ENCODE results near the gene MFSD11.
A peak's percentile ranks its signal among the peaks of the same experiment; 100 is the strongest.
"Not testable (repeated sequence)": the region's sequence is repeated elsewhere in the genome, so short reads cannot be mapped to it uniquely, and the experiment has no call there.

The MFSD11 gene

DNA sequence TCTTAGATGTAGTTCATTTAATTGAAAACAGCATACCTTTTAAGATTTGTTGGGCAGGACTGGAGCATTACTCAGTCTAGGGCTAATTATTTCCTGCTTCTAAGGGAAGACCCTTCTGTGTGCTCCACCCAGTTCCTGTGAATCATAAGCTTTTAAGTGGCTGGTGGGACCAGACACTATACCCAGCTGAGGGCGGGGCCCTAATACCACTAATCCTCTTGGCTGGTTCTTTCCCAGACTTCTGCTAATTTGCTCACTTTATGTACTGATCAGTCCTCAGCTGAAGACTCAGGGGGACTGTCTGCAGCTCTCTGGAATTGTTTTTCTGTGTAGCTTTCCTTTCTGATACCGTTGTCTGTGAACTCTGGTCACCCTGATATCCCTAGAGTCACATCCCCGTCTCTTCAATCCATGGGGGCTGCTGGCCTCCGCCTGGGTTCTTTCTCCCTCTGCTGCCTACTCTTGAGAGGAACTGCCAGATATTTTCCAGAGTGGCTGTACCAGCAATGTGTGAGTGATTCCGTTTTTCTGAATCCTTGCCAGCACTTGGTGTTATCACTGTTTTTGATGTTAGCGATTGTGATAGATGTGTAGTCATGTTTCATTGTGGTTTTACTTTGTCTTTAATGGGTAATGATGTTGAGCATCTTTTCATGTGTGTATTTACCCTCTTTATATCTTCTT is 35.1 kb downstream of the MFSD11 start:
- DNase-seq (ENCODE audit: low spot score), result no peak
- Histone ChIP-seq H3K27ac (peak overlapping the region in 1 of 2 donors; percentile 28), H3K4me3 (no peak overlapping the region)
- TF ChIP-seq, protein P1, sequence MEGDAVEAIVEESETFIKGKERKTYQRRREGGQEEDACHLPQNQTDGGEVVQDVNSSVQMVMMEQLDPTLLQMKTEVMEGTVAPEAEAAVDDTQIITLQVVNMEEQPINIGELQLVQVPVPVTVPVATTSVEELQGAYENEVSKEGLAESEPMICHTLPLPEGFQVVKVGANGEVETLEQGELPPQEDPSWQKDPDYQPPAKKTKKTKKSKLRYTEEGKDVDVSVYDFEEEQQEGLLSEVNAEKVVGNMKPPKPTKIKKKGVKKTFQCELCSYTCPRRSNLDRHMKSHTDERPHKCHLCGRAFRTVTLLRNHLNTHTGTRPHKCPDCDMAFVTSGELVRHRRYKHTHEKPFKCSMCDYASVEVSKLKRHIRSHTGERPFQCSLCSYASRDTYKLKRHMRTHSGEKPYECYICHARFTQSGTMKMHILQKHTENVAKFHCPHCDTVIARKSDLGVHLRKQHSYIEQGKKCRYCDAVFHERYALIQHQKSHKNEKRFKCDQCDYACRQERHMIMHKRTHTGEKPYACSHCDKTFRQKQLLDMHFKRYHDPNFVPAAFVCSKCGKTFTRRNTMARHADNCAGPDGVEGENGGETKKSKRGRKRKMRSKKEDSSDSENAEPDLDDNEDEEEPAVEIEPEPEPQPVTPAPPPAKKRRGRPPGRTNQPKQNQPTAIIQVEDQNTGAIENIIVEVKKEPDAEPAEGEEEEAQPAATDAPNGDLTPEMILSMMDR (IDR thresholded peaks at IDR 0.05), result no peak

DNA sequence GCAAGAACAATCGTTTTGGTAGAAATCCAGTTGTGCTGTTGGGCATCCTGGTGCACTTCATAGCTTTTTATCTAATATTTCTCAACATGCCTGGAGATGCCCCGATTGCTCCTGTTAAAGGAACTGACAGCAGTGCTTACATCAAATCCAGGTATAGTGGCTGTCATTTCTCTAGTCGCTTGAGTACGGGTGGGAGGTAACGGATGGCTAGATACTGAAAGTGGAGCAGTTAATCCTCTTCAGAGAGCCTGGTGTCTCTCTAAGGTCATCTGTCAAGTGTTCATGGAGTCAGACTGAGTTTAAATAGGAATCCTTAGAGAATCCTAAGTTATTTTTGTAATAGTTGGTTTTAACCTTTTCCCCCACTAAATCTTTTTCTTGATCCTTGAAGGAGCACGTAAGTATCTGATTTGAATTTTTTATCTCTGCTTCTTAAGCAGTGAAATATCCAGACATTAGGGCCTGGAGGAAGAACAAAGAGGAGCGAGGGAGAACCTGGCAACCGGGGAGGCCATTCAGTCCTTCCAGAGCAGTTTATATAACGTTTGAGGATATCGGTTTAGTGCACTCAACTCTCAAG is 37.2 kb downstream of the MFSD11 start:
- TF ChIP-seq, protein P1 (IDR thresholded peaks at IDR 0.05), result no peak
- DNase-seq (ENCODE audit: low spot score), result no peak
- Histone ChIP-seq H3K4me3 (no peak overlapping the region), H3K27ac (no peak overlapping the region)

DNA sequence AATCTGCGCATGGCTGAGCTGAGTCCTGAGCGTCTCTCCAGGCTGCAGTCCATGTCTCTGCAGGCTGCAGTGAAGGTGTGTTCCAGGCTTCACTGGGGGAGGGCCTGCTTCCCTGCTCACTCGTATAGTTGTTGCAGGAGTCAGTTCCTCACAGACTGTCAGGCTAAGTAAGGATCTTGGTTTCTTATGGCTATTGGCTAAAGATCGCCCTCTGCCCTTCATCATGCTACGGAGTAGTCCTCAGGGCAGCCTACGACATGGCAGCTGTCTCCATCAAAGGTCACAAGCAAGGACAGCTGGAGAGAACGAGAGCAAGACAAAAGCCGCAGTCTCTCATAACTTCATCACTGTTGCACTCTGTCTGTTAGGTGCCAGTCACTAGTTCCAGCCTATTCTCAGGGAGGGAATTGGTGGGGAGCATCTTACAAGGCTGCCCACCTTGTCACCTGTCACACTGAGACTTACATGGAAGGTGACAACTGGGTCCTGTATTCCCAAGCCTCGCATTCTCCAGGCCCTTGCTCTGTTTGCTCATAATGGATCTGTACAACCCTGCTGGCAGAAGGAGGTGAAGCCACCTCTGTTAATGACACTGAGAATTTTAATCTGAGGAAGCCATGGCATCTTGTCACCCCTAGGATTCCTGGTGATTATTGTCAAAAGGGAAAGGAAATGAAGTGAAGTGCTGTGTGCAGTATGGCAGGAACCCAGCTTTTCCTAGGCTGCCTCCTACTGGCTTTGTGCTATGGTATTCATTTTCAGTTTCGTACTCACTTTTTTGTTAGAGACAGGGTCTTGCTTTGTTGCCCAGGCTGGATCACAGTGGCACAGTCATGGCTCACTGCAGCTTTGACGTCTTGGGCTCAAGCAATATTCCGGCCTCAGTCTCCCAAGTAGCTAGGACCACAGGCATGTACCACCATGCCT is 43.4 kb downstream of the MFSD11 start:
- TF ChIP-seq, protein P1 (IDR thresholded peaks at IDR 0.05), result no peak
- H3K27ac ChIP-seq, result no peak overlapping the region
- H3K4me3 ChIP-seq, result no peak overlapping the region
- DNase-seq (ENCODE audit: low spot score), result no peak

DNA sequence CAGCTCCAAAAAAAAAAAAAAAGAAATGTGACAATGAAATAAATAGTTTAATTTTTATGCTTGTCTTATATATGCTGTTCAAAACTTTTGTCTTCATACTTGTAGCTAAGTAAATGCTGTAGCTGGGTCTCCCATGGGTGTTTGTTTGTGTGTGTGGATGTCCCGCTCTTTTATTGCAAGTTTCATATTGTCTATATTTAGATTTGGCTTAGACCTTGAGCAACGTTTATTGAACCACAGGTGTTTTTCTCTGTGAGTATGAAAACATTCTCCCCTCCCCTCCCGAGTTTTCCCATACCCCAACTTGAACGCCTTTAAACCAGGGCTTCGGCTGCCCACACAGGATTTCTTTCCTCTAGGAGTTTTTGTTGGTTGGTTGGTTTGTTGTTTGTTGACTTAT is 45.2 kb downstream of the MFSD11 start:
- Histone ChIP-seq H3K4me3 (no peak overlapping the region), H3K27ac (no peak overlapping the region)
- no peak for DNase-seq (ENCODE audit: low spot score)
- TF ChIP-seq, protein P1 (IDR thresholded peaks at IDR 0.05), result no peak

DNA sequence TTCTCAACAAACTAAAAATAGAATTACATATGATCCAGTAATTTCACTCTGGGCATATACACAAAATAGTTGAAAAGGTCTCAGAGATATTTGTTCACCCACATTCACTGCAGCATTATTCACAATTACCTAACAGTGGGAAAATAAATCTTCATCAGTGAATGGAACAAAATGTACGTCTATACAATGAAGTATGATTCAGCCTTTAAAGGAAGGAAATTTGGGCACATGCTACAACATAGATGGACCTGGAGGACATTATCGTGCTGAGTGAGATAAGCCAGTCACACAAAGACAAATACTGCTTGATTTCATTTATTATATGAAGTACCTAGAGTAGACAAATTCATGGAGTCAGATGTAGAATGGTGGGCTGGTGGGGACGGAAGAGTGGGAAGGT is 47.0 kb downstream of the MFSD11 start:
- DNase-seq (ENCODE audit: low spot score), result no peak
- TF ChIP-seq, protein P1 (IDR thresholded peaks at IDR 0.05), result no peak

DNA sequence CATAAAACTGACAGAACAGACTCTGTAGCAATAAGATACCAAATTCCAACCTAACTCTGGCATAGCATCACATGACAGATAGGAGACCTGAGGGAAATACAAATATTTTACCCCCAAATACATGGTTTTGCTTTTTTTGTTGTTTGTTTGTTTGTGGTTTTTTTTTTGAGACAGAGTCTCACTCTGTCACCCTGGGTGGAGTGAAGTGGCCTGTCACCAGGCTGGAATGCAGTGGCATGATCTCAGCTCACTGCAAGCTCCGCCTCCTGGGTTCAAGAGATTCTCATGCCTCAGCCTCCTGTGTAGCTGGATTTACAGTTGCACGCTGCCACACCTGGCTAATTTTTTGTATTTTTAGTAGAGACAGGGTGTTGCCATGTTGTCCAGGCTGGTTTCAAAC is 49.9 kb downstream of the MFSD11 start:
- DNase-seq (ENCODE audit: low spot score); H3K27ac ChIP-seq; H3K4me3 ChIP-seq: not testable (repeated sequence)

More for the DNA sequence above, 47.0 kb downstream of the MFSD11 start:
- Histone ChIP-seq H3K4me3 (no peak overlapping the region), H3K27ac (no peak overlapping the region)

DNA sequence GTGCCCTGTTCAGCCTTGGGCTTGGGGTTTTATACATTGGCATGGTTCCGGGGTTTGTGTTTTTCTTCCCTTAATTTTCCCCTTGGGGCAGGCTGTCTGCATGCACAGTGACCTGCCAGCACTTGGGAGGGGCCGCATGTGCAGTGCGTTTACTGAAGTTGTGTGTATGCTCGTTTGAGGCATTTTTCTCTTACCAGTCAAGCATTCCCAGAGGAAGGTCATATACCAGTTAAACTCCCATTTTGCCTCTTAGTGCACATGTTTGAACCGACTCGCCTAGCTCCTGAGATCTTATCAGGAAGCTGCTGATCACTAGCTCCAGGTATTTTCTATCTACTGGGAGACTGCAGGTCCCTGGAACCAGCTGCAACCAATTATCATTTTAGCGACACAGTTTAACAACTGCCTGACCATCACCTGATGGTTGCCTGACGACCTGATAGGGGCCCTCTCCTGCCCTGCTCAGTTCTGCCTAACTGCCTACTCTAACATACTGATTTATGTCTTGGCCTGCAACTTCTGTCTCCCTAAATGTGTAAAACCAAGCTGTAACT is 51.4 kb downstream of the MFSD11 start:
- no peak for DNase-seq (ENCODE audit: low spot score)
- TF ChIP-seq, protein P1 (IDR thresholded peaks at IDR 0.05), result no peak
- Histone ChIP-seq H3K4me3 (no peak overlapping the region), H3K27ac (no peak overlapping the region)

All from coronary artery (tissue), 2 donors.